HepG2 (cell line): Measurements from ENCODE around the gene KRT76.

ENCODE experiments used
- CREM ChIP-seq, 2 experiments: sonication (generic) in 1 of 2; formaldehyde crosslinking in 1 of 2; IDR thresholded peaks; 2 replicates each; pipeline versions ENCODE4 v1.4.0 to v1.6.1; 2016 to 2020; ENCODE audit warnings: antibody characterized with exemption in 1 of 2, mild to moderate bottlenecking in 1 of 2, missing genetic modification reagents in 1 of 2
- GTF2F1 ChIP-seq: fragments of 150-350 bp; IDR thresholded peaks from 2 replicates; pipeline ENCODE4 v1.6.1; 2014; ENCODE audit warnings: low read length
- ISL2 ChIP-seq: sonication (generic); formaldehyde crosslinking; IDR thresholded peaks from 2 replicates; pipeline ENCODE4 v1.5.0; 2020; ENCODE audit warnings: missing genetic modification reagents
- POLR2A ChIP-seq, 2 experiments: IDR thresholded peaks; 2 replicates each; pipeline ENCODE4 v1.6.1; 2011; ENCODE audit warnings: low read depth in 2 of 2, low read length in 2 of 2, mild to moderate bottlenecking in 1 of 2, moderate library complexity in 1 of 2; ENCODE audit not compliant: insufficient read depth in 1 of 2
- TAF1 ChIP-seq: sonication (generic); formaldehyde crosslinking; IDR thresholded peaks from 2 replicates; pipeline ENCODE4 v1.4.0; 2020; ENCODE audit warnings: missing genetic modification reagents
- TF ChIP-seq, protein P1 (sequence below): sonication (generic); formaldehyde crosslinking; IDR thresholded peaks from 2 replicates; pipeline ENCODE4 v1.8.1; 2023; ENCODE audit warnings: missing genetic modification reagents, inconsistent platforms, borderline replicate concordance

DNA sequence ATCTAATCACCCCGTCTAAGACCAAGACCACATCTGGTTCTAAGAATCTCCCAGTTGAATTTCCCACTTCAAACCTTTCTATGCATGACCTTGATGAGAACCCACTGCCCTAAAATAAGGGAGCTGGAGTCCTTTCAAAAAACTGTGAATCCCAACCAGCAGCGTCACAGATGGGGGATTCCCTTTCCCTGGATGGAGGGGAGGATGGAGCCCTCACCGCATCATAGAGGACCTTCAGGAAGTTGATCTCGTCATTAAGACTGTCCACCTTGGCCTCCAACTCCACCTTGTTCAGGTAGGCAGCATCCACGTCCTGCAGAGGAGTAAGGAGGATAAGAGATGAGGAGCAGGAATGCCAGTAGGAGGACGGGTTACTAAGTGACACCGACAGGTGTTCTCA, 32.0 kb upstream of the KRT76 start:
- TF ChIP-seq, protein P1, sequence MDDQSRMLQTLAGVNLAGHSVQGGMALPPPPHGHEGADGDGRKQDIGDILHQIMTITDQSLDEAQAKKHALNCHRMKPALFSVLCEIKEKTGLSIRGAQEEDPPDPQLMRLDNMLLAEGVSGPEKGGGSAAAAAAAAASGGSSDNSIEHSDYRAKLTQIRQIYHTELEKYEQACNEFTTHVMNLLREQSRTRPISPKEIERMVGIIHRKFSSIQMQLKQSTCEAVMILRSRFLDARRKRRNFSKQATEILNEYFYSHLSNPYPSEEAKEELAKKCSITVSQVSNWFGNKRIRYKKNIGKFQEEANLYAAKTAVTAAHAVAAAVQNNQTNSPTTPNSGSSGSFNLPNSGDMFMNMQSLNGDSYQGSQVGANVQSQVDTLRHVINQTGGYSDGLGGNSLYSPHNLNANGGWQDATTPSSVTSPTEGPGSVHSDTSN, result no peak
- TF ChIP-seq POLR2A (IDR thresholded peaks at IDR 0.05; ENCODE audit: insufficient read depth in 1 of 2, low read depth in 2 of 2, low read length in 2 of 2) (no peak), ISL2 (CRISPR knock-in tag) (no peak), TAF1 (no peak), CREM (IDR thresholded peaks at IDR 0.05) (no peak), CREM (CRISPR knock-in tag; IDR thresholded peaks at IDR 0.05) (no peak), GTF2F1 (no peak)
